GM12878 (cell line): ENCODE results near the gene C16orf96. TPM values are rescaled to one million over a fixed set of nuclear protein-coding genes. Genes with fewer than 3 reads are reported as not detected.

Source experiments
- BCL11A ChIP-seq: IDR thresholded peaks from 2 replicates; pipeline ENCODE4 v1.6.1; 2011; ENCODE audit warnings: low read depth, low read length
- CBFB ChIP-seq: IDR thresholded peaks from 2 replicates; pipeline ENCODE4 v1.6.1; 2016; ENCODE audit warnings: antibody characterized with exemption, low read depth
- CBX5 ChIP-seq: sonication (generic); IDR thresholded peaks from 2 replicates; pipeline ENCODE4 v1.6.1; 2016; ENCODE audit warnings: low read depth, moderate library complexity, mild to moderate bottlenecking, inconsistent platforms
- CREM ChIP-seq: IDR thresholded peaks from 2 replicates; pipeline ENCODE4 v1.6.1; 2014; ENCODE audit warnings: antibody characterized with exemption, low read depth
- EGR1 ChIP-seq, 2 experiments: IDR thresholded peaks; 1 replicate in 1 of 2; 2 replicates in 1 of 2; pipeline ENCODE4 v1.6.1; 2011 to 2012; ENCODE audit warnings: low read depth in 2 of 2, low read length in 2 of 2, borderline replicate concordance in 1 of 2, mild to moderate bottlenecking in 1 of 2, moderate library complexity in 1 of 2
- ESRRA ChIP-seq: IDR thresholded peaks from 2 replicates; pipeline ENCODE4 v1.6.1; 2012; ENCODE audit warnings: mild to moderate bottlenecking, low read length, improper control_type of control experiment
- GABPA ChIP-seq: IDR thresholded peaks from 2 replicates; pipeline ENCODE4 v1.6.1; 2014; ENCODE audit warnings: antibody characterized with exemption, low read depth, mild to moderate bottlenecking, inconsistent platforms
- HCFC1 ChIP-seq: fragments of 150-350 bp; IDR thresholded peaks from 2 replicates; pipeline ENCODE4 v1.6.1; 2014; ENCODE audit warnings: low read length
- IKZF1 ChIP-seq: fragments of 450-650 bp; conservative IDR thresholded peaks from 2 replicates; pipeline ENCODE4 v1.6.1; 2017; ENCODE audit warnings: antibody characterized with exemption, mild to moderate bottlenecking
- IKZF2 ChIP-seq, 2 experiments: fragments of 450-650 bp; IDR thresholded peaks; 2 replicates each; pipeline ENCODE4 v1.6.1; 2017; ENCODE audit warnings: mild to moderate bottlenecking in 2 of 2, moderate library complexity in 2 of 2
- MTA2 ChIP-seq: fragments of 450-650 bp; IDR thresholded peaks from 2 replicates; pipeline ENCODE4 v1.6.1; 2016; ENCODE audit warnings: low read depth, mild to moderate bottlenecking, moderate library complexity
- NFIC ChIP-seq: IDR thresholded peaks from 2 replicates; pipeline ENCODE4 v1.6.1; 2012; ENCODE audit warnings: low read depth, mild to moderate bottlenecking, inconsistent platforms, low read length, moderate library complexity
- NFXL1 ChIP-seq: fragments of 450-650 bp; IDR thresholded peaks from 2 replicates; pipeline ENCODE4 v1.6.1; 2017; ENCODE audit warnings: antibody characterized with exemption, mild to moderate bottlenecking, borderline replicate concordance
- RELA ChIP-seq: fragments of 450-650 bp; IDR thresholded peaks from 2 replicates; pipeline ENCODE4 v1.8.0; 2014; ENCODE audit warnings: borderline replicate concordance; ENCODE audit not compliant: partially characterized antibody
- SIN3A ChIP-seq: IDR thresholded peaks from 2 replicates; pipeline ENCODE4 v1.6.1; 2012; ENCODE audit warnings: low read depth, low read length, improper control_type of control experiment
- SKIL ChIP-seq: fragments of 450-650 bp; IDR thresholded peaks from 2 replicates; pipeline ENCODE4 v1.6.1; 2017; ENCODE audit warnings: mild to moderate bottlenecking, low read depth, inconsistent platforms; ENCODE audit not compliant: poor library complexity, severe bottlenecking
- SMAD1 ChIP-seq: fragments of 450-650 bp; IDR thresholded peaks from 2 replicates; pipeline ENCODE4 v1.6.1; 2018; ENCODE audit warnings: mild to moderate bottlenecking, low read depth; ENCODE audit not compliant: partially characterized antibody
- SMARCA5 ChIP-seq: fragments of 450-650 bp; IDR thresholded peaks from 2 replicates; pipeline ENCODE4 v1.6.1; 2017; ENCODE audit warnings: mild to moderate bottlenecking
- SREBF1 ChIP-seq: IDR thresholded peaks from 2 replicates; pipeline ENCODE4 v1.6.1; 2012; ENCODE audit warnings: mild to moderate bottlenecking, low read length
- WRNIP1 ChIP-seq: IDR thresholded peaks from 2 replicates; pipeline ENCODE4 v1.6.1; 2011; ENCODE audit warnings: low read depth, low read length, improper control_type of control experiment, borderline replicate concordance
- YY1 ChIP-seq: IDR thresholded peaks from 2 replicates; pipeline ENCODE4 v1.6.1; 2011; ENCODE audit warnings: low read depth, mild to moderate bottlenecking, low read length
- ZBTB11 ChIP-seq: fragments of 450-650 bp; formaldehyde crosslinking; IDR thresholded peaks from 2 replicates; pipeline ENCODE4 v1.5.0; 2022; ENCODE audit warnings: mild to moderate bottlenecking, missing genetic modification characterization
- ZNF274 ChIP-seq: IDR thresholded peaks from one replicate; pipeline ENCODE4 v1.8.0; 2011; ENCODE audit not compliant: insufficient read length, insufficient read depth
- polyA plus RNA-seq, 11 experiments: library from polyadenylated mRNA; depleted of rRNA in 4 of 11; unstranded in 6 of 11; stranded (reverse) in 5 of 11; fragments of >200 nt; fragmentation: Nextera tagmentation in 4 of 11; fragmentation: Illumina TruSeq in 1 of 11; extraction: Ambion mirVana in 4 of 11; extraction: Trizol in 1 of 11; gene quantifications; 1 replicate in 1 of 11; 2 replicates in 10 of 11; pipeline versions ENCODE4 v1.2.1 to v1.2.3, GENCODE V29; 2011 to 2016; ENCODE audit warnings: inconsistent platforms in 2 of 11, missing spikeins in 2 of 11, low read depth in 1 of 11
- total RNA-seq, 4 experiments: library from RNA; depleted of rRNA in 3 of 4; stranded (reverse); fragments of >200 nt in 3 of 4; fragmentation: Illumina TruSeq in 1 of 4; extraction: Trizol in 1 of 4; gene quantifications; 2 replicates each; pipeline versions ENCODE4 v1.2.1 to v1.2.3, GENCODE V29; 2013 to 2021

The C16orf96 gene
- total and polyA plus RNA-seq, 10 of the 15 experiments (the other 5 are each of a cell fraction or from before 2014, with no cell fraction given): 0.01 to 0.08 (median 0.01) TPM; not detected in 7

GRCh38 chr16:4624015-4624826 lies 68.1 kb downstream of the C16orf96 start, which contains the start of gene MGRN1 (continued):
- TF ChIP-seq ESRRA (peak; percentile 34; the same call in 1 of the 2 replicates), SMARCA5 (peak; percentile 93), ZNF274 (no peak), SREBF1 (peak; percentile 96), NFIC (no peak), SMAD1 (peak; percentile 34), SIN3A (peak; percentile 45; the same call in 1 of the 2 replicates), NFXL1 (no peak), IKZF2 (IDR thresholded peaks at IDR 0.05) (peak; percentile 46 to 75; a peak in 3 of 4 replicates), CBFB (peak; percentile 77), ZBTB11 (CRISPR knock-in tag) (no peak), HCFC1 (peak; percentile 96), SKIL (peak; percentile 97), IKZF1 (peak; percentile 97), MTA2 (0 out of 2 replicates have a peak, but pooled peaks have one; percentile 49), WRNIP1 (no peak), YY1 (0 out of 2 replicates have a peak, but pooled peaks have one; percentile 44), BCL11A (no peak), RELA (peak; percentile 22), CREM (peak; percentile 64; the same call in 1 of the 2 replicates), EGR1 (IDR thresholded peaks at IDR 0.05; ENCODE audit: borderline replicate concordance in 1 of 2, low read depth in 2 of 2, low read length in 2 of 2) (peak in 1 of 2 experiments; percentile 45; a peak in 1 of 3 replicates), GABPA (no peak), CBX5 (no peak)
